ENCODE data around the gene SLC6A3.

SLC6A3 gene

GRCh38 chr5:1354576-1354975 is 90.7 kb downstream of the SLC6A3 start:
- H3K36me3 ChIP-seq (ENCODE audit: insufficient read depth, insufficient read length, low read length) = no peaks in the 10 kb centered on the region
- TF ChIP-seq YY1 (IDR thresholded peaks at IDR 0.05; ENCODE audit: insufficient read depth, insufficient read length) = no peak
- TF ChIP-seq SUZ12 (IDR thresholded peaks at IDR 0.05; ENCODE audit: extremely low read depth, insufficient read depth, insufficient read length) = no peak
- TF ChIP-seq ZNF274 (IDR thresholded peaks at IDR 0.05; ENCODE audit: low read depth, low read length) = no peak
- H3K9ac ChIP-seq (ENCODE audit: insufficient read length, low read depth) = no peak overlapping the region
- no peak for DNase-seq (ENCODE audit: low read depth, low spot score)
- H3K27me3 ChIP-seq (ENCODE audit: insufficient read depth, insufficient read length) = no peaks in the 10 kb centered on the region
- H3K4me1 ChIP-seq (ENCODE audit: insufficient read depth, insufficient read length) = peaks cover 6% of the 10 kb centered on the region
- no peaks in the 10 kb centered on the region for H3K9me3 ChIP-seq (ENCODE audit: insufficient read depth, low read length)
- H3K4me3 ChIP-seq (ENCODE audit: insufficient read length, low read depth) = no peak overlapping the region

GRCh38 chr5:1352231-1353219 is 92.7 kb downstream of the SLC6A3 start:
- H3K4me3 ChIP-seq (ENCODE audit: insufficient read length, low read depth) = no peak overlapping the region
- H3K36me3 ChIP-seq (ENCODE audit: insufficient read depth, insufficient read length, low read length) = no peaks in the 10 kb centered on the region
- H3K27me3 ChIP-seq (ENCODE audit: insufficient read depth, insufficient read length) = no peaks in the 10 kb centered on the region
- peaks cover 6% of the 10 kb centered on the region for H3K4me1 ChIP-seq (ENCODE audit: insufficient read depth, insufficient read length)
- no peak overlapping the region for H3K9ac ChIP-seq (ENCODE audit: insufficient read length, low read depth)
- no peak for DNase-seq (ENCODE audit: low read depth, low spot score)
- H3K9me3 ChIP-seq (ENCODE audit: insufficient read depth, low read length) = no peaks in the 10 kb centered on the region
- no peak for TF ChIP-seq SUZ12 (IDR thresholded peaks at IDR 0.05; ENCODE audit: extremely low read depth, insufficient read depth, insufficient read length)
- TF ChIP-seq ZNF274 (IDR thresholded peaks at IDR 0.05; ENCODE audit: low read depth, low read length) = no peak
- TF ChIP-seq YY1 (IDR thresholded peaks at IDR 0.05; ENCODE audit: insufficient read depth, insufficient read length) = no peak

GRCh38 chr5:1351156-1351555 is 94.1 kb downstream of the SLC6A3 start:
- H3K27me3 ChIP-seq (ENCODE audit: insufficient read depth, insufficient read length) = no peaks in the 10 kb centered on the region
- TF ChIP-seq ZNF274 (IDR thresholded peaks at IDR 0.05; ENCODE audit: low read depth, low read length) = no peak
- DNase-seq (ENCODE audit: low read depth, low spot score) = no peak
- H3K4me3 ChIP-seq (ENCODE audit: insufficient read length, low read depth) = no peak overlapping the region
- H3K9ac ChIP-seq (ENCODE audit: insufficient read length, low read depth) = no peak overlapping the region
- H3K4me1 ChIP-seq (ENCODE audit: insufficient read depth, insufficient read length) = peaks cover 6% of the 10 kb centered on the region
- H3K36me3 ChIP-seq (ENCODE audit: insufficient read depth, insufficient read length, low read length) = peaks cover 5% of the 10 kb centered on the region
- no peaks in the 10 kb centered on the region for H3K9me3 ChIP-seq (ENCODE audit: insufficient read depth, low read length)

GRCh38 chr5:1349246-1349645 is 96.0 kb downstream of the SLC6A3 start:
- Histone ChIP-seq H3K36me3 (ENCODE audit: insufficient read depth, insufficient read length, low read length) (peaks cover 5% of the 10 kb centered on the region), H3K4me1 (ENCODE audit: insufficient read depth, insufficient read length) (peaks cover 3% of the 10 kb centered on the region), H3K4me3 (ENCODE audit: insufficient read length, low read depth) (no peak overlapping the region), H3K27me3 (ENCODE audit: insufficient read depth, insufficient read length) (no peaks in the 10 kb centered on the region), H3K9me3 (ENCODE audit: insufficient read depth, low read length) (no peaks in the 10 kb centered on the region), H3K9ac (ENCODE audit: insufficient read length, low read depth) (no peak overlapping the region)
- DNase-seq (ENCODE audit: low read depth, low spot score) = no peak
- TF ChIP-seq YY1 (IDR thresholded peaks at IDR 0.05; ENCODE audit: insufficient read depth, insufficient read length) (no peak), ZNF274 (IDR thresholded peaks at IDR 0.05; ENCODE audit: low read depth, low read length) (no peak), SUZ12 (IDR thresholded peaks at IDR 0.05; ENCODE audit: extremely low read depth, insufficient read depth, insufficient read length) (no peak)

GRCh38 chr5:1348986-1349245 is 96.3 kb downstream of the SLC6A3 start:
- TF ChIP-seq SUZ12 (IDR thresholded peaks at IDR 0.05; ENCODE audit: extremely low read depth, insufficient read depth, insufficient read length) (no peak), ZNF274 (IDR thresholded peaks at IDR 0.05; ENCODE audit: low read depth, low read length) (no peak), YY1 (IDR thresholded peaks at IDR 0.05; ENCODE audit: insufficient read depth, insufficient read length) (no peak)
- Histone ChIP-seq H3K27me3 (ENCODE audit: insufficient read depth, insufficient read length) (no peaks in the 10 kb centered on the region), H3K9me3 (ENCODE audit: insufficient read depth, low read length) (no peaks in the 10 kb centered on the region), H3K36me3 (ENCODE audit: insufficient read depth, insufficient read length, low read length) (peaks cover 6% of the 10 kb centered on the region), H3K4me3 (ENCODE audit: insufficient read length, low read depth) (no peak overlapping the region), H3K9ac (ENCODE audit: insufficient read length, low read depth) (no peak overlapping the region), H3K4me1 (ENCODE audit: insufficient read depth, insufficient read length) (peaks cover 3% of the 10 kb centered on the region)
- DNase-seq (ENCODE audit: low read depth, low spot score) = no peak

GRCh38 chr5:1347571-1347970 is 97.7 kb downstream of the SLC6A3 start:
- peaks cover 16% of the 10 kb centered on the region for H3K36me3 ChIP-seq (ENCODE audit: insufficient read depth, insufficient read length, low read length)
- H3K9ac ChIP-seq (ENCODE audit: insufficient read length, low read depth) = no peak overlapping the region
- H3K4me1 ChIP-seq (ENCODE audit: insufficient read depth, insufficient read length) = peaks cover under 1% of the 10 kb centered on the region
- H3K9me3 ChIP-seq (ENCODE audit: insufficient read depth, low read length) = no peaks in the 10 kb centered on the region
- no peak overlapping the region for H3K4me3 ChIP-seq (ENCODE audit: insufficient read length, low read depth)
- TF ChIP-seq YY1 (IDR thresholded peaks at IDR 0.05; ENCODE audit: insufficient read depth, insufficient read length) (no peak), SUZ12 (IDR thresholded peaks at IDR 0.05; ENCODE audit: extremely low read depth, insufficient read depth, insufficient read length) (no peak), ZNF274 (IDR thresholded peaks at IDR 0.05; ENCODE audit: low read depth, low read length) (no peak)
- no peak for DNase-seq (ENCODE audit: low read depth, low spot score)
- H3K27me3 ChIP-seq (ENCODE audit: insufficient read depth, insufficient read length) = no peaks in the 10 kb centered on the region

GRCh38 chr5:1346627-1347440 is 98.4 kb downstream of the SLC6A3 start:
- TF ChIP-seq ZNF274 (IDR thresholded peaks at IDR 0.05; ENCODE audit: low read depth, low read length) (no peak), YY1 (IDR thresholded peaks at IDR 0.05; ENCODE audit: insufficient read depth, insufficient read length) (no peak), SUZ12 (IDR thresholded peaks at IDR 0.05; ENCODE audit: extremely low read depth, insufficient read depth, insufficient read length) (no peak)
- Histone ChIP-seq H3K27me3 (ENCODE audit: insufficient read depth, insufficient read length) (no peaks in the 10 kb centered on the region), H3K9ac (ENCODE audit: insufficient read length, low read depth) (peak overlapping the region; percentile 10), H3K4me1 (ENCODE audit: insufficient read depth, insufficient read length) (no peaks in the 10 kb centered on the region), H3K36me3 (ENCODE audit: insufficient read depth, insufficient read length, low read length) (peaks cover 24% of the 10 kb centered on the region), H3K4me3 (ENCODE audit: insufficient read length, low read depth) (no peak overlapping the region), H3K9me3 (ENCODE audit: insufficient read depth, low read length) (no peaks in the 10 kb centered on the region)
- DNase-seq (ENCODE audit: low read depth, low spot score) = no peak
